GM12872 (cell line): ENCODE measurements around the gene CDH4.

Experiments
- TF ChIP-seq, protein P1 (sequence below): IDR thresholded peaks from 3 replicates; pipeline ENCODE4 v1.5.1; 2011; ENCODE audit warnings: low read depth, mild to moderate bottlenecking, low read length, moderate library complexity; ENCODE audit not compliant: insufficient read depth

The CDH4 gene

DNA sequence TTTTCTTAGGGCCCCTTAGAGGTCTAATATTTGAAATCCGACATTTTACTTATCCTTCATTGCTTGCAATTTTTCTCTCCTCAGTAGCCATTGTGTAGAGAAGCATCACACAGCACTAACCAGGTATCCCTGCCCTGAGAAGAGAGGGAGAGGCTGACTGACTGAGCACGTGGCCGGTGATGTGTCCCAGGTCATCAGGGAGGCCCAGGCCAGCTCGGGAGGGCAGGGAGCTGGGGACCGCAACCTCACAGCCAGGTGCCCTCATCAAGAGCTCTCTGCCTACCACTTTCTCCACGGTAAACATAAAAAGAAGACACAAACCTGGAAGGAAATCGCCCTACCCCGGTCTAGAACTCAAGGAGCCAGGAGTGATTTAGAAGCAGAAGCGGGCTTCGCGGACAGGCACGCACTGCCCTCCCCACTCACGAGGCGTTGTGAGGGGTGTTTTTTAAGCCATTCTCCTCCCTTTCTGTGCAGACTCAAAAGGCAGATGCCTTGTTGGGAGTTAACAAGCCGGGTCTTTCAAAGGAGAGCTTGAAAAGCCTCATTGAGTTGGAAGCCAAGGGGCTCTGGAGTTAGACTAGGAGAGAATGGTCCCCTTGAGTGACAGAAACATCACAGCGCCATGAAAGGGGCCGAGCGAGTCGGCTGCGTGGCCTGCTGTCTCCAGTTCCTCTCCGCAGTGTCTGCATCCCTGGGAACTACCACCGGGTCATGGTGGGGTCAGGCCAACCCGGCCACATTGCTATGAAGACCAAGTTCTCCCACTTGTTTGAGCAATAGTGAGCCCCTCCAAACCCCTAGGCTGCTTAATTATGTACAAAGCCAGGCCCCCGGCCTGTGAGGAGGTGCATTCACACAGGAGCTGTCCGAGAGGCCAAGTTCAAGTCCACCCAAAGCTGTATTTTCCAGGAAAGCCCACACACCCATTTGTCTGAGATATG, 285.4 kb downstream of the CDH4 start:
- TF ChIP-seq, protein P1, sequence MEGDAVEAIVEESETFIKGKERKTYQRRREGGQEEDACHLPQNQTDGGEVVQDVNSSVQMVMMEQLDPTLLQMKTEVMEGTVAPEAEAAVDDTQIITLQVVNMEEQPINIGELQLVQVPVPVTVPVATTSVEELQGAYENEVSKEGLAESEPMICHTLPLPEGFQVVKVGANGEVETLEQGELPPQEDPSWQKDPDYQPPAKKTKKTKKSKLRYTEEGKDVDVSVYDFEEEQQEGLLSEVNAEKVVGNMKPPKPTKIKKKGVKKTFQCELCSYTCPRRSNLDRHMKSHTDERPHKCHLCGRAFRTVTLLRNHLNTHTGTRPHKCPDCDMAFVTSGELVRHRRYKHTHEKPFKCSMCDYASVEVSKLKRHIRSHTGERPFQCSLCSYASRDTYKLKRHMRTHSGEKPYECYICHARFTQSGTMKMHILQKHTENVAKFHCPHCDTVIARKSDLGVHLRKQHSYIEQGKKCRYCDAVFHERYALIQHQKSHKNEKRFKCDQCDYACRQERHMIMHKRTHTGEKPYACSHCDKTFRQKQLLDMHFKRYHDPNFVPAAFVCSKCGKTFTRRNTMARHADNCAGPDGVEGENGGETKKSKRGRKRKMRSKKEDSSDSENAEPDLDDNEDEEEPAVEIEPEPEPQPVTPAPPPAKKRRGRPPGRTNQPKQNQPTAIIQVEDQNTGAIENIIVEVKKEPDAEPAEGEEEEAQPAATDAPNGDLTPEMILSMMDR = no peak

DNA sequence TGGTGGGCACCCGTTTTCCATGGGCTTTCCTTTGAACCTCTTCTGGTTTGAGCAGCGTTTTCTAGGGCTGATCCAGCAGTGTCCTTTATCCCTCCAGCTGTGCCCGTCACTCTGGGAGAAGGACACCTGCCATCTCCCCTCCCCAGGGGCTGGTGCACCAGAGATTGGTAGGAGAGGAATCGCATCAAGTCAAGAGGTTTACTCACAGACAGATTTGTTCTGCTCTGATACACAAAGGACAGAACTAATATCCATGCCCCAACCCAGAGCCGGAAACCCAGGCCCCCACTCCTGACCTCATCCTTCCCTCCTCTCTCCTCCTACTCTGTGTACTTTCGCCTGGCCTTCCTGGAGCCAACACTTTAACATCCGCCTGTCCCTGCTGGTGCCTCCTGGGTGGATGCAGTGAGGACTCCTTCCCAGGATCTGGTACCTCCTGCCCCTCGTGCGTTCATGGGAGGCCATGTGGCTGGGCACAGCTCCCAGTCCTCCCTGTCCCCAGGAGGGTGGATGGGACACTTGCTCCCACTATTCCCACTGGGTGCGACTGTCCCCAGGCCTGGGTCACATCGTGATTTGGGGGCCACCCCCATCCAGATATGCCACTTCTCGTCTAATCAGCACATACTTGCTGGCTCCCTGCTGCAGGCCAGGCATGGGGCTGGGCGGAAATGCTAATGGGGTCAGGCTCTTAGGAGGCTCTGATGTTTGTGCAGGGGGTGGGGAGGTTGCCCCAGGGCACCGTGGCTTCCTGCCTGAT, 286.3 kb downstream of the CDH4 start:
- TF ChIP-seq, protein P1 = no peak

DNA sequence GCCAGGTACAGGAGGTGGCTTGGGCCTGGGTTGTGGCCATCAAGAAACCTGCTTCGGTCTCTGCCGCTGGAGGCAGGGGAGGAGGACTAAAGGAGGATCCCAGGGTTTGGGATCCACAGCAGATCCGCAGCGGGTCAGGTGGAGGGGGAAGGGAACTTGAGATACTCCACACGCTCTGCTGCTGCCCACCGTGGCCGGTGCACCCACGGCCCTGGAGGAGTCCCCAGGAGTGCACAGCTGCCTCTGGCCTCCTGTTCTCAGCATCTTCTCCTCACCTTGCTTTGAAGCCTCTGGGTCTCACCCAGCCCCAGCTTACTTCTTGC, 286.8 kb downstream of the CDH4 start:
- TF ChIP-seq, protein P1 = no peak

DNA sequence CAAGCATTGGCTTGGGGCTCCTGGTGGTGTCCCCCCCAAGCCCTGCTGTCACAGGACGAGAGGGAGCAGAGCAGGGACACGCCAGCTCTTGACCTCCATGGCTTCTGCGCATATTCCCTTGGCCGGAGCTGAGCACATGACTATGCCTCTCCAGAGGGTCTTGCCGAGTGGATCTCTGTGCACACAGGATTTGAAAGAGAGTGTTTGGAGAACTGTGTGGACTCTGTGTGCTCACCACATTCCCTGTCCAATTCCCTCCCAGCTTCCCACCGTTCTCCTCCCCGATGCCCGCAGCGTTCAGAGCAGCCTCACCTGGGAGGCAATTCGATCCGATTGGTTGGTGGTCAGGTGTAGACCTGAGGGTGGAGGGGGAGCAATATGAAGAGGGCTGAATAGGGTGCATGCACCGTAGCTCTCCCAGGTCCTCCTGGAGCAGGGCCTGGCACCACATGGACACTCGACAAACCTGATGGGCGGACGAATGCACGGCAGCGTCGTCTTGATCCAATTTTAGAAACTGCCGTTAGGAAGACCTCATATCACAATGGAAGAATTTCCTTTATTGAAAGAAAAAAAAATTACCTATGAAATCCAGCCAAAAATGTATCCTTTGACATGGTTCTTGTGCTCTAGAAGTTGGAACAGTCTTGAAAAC, 287.8 kb downstream of the CDH4 start:
- TF ChIP-seq, protein P1 = no peak

DNA sequence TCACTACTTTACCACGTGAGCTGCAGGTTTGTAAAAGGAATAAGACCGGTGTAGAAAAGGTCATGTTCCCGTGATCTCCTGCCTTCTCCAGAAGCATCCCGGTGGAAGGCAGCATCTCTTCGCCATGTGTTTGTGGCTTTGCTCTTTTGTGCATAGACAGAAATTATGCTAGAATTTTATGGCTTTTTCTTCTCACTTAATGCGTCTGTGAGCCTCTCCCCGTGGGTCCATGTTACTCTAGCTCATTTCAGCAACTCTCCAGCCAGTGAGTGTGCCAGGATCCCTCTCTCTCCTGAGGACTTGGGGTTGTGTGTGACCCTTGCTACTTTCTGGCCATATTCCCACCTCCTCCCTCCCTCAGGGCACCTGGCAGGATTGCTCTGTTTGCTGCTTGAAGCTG, 289.5 kb downstream of the CDH4 start:
- TF ChIP-seq, protein P1 = no peak

DNA sequence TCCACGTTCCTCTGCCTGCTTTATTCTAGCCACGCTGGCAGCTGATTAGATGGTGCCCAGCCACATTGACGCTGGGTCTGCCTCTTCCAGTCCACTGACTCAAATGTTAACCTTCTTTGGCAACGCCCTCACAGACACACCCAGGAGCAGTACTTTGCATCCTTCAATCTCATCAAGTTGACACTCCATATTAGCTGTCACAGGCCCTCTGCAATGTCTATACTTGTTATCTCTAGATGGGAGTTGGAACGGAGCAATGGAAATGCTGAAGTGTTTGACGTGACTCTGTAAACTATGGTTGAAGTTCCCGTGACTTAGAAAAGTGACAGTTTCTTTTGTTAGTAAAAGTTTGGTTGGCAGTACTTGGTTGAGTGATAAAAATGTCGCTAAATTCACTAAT, 291.0 kb downstream of the CDH4 start:
- TF ChIP-seq, protein P1 = no peak

DNA sequence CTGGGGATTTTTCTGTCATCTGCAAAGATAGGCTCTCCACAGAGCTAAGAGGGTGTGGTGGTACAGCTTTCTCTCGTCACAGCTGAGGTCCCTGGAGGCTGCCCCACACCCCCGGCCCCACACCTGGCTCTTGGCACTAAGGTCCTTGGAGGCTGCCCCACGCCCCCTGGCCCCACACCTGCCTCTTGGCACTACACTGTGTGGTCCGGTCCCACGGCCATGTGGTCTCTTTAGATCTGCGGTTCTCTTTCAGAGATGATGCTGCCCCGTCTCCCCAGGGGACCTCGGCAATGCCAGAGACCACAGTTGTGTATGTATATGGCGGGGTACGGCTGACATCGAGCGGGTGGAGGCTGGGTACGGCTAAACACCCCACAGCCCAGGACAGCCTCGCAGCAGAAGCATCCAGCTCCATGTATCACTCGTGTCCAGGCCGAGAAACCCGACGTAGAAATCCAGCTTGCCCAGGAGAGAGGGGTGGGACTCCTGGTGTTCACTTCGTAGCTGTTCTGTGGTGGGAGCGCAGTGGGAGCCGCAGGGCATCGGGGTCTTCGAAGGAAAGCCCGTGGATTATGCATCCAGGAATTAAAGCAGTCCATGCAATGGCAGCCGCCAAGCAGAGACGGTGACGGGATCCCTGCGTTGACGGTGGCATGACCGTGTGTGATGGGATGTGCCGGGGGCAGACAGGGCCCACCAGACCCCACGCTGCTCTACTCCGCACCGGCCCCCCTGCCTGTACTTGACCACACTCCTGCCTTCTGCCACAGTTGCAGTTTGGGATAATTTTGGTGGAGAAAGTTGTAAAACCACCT, 292.1 kb downstream of the CDH4 start:
- TF ChIP-seq, protein P1 = no peak
